H9 (cell line): ENCODE measurements around the gene CCDC12. TPM values are rescaled to one million over a fixed set of nuclear protein-coding genes. Genes with fewer than 3 reads are reported as not detected.

Source experiments
- DNase-seq: peaks from one replicate; pipeline ENCODE4 v3.0.0-alpha.2; 2017
- H2AFZ ChIP-seq: one replicate; pipeline ENCODE4 v1.6.1; 2013; ENCODE audit warnings: mild to moderate bottlenecking, low read length, control low read depth, moderate library complexity
- H2AK5ac ChIP-seq: 2 replicates; pipeline ENCODE4 v1.6.1; 2013; ENCODE audit warnings: low read length, control low read depth, mixed read lengths; ENCODE audit not compliant: insufficient read length
- H2BK120ac ChIP-seq: one replicate; pipeline ENCODE4 v1.6.1; 2013; ENCODE audit warnings: low read depth, mild to moderate bottlenecking, low read length, control low read depth, inconsistent platforms; ENCODE audit not compliant: poor library complexity, severe bottlenecking
- H2BK12ac ChIP-seq: 2 replicates; pipeline ENCODE4 v1.6.1; 2013; ENCODE audit warnings: low read length, control low read depth, mixed read lengths, low read depth; ENCODE audit not compliant: insufficient read length
- H2BK15ac ChIP-seq: 2 replicates; pipeline ENCODE4 v1.6.1; 2013; ENCODE audit warnings: low read depth, low read length, control low read depth
- H2BK20ac ChIP-seq: one replicate; pipeline ENCODE4 v1.6.1; 2013; ENCODE audit warnings: low read depth, mild to moderate bottlenecking, low read length, control low read depth, inconsistent platforms; ENCODE audit not compliant: poor library complexity, severe bottlenecking
- H2BK5ac ChIP-seq: 2 replicates; pipeline ENCODE4 v1.6.1; 2013; ENCODE audit warnings: low read length, control low read depth, mixed read lengths; ENCODE audit not compliant: insufficient read length
- H3K14ac ChIP-seq: 2 replicates; pipeline ENCODE4 v1.6.1; 2013; ENCODE audit warnings: low read length, control low read depth; ENCODE audit not compliant: insufficient read depth
- H3K18ac ChIP-seq: 2 replicates; pipeline ENCODE4 v1.6.1; 2013; ENCODE audit warnings: low read depth, mild to moderate bottlenecking, mixed read lengths, low read length, control low read depth; ENCODE audit not compliant: insufficient read length
- H3K23ac ChIP-seq: 2 replicates; pipeline ENCODE4 v1.6.1; 2013; ENCODE audit warnings: low read length, control low read depth, mixed read lengths, low read depth; ENCODE audit not compliant: insufficient read length
- H3K23me2 ChIP-seq: 2 replicates; pipeline ENCODE4 v1.6.1; 2013; ENCODE audit warnings: low read depth, mild to moderate bottlenecking, mixed read lengths, low read length, control low read depth; ENCODE audit not compliant: insufficient read length, poor library complexity, severe bottlenecking
- H3K27ac ChIP-seq: 2 replicates; pipeline ENCODE4 v1.5.1; 2013; ENCODE audit warnings: low read length, control low read depth, mixed read lengths, low read depth; ENCODE audit not compliant: insufficient read length
- H3K27me3 ChIP-seq: 2 replicates; pipeline ENCODE4 v1.6.1; 2013; ENCODE audit warnings: low read length, control low read depth, inconsistent platforms; ENCODE audit not compliant: insufficient read depth
- H3K4ac ChIP-seq: 2 replicates; pipeline ENCODE4 v1.6.1; 2013; ENCODE audit warnings: low read depth, mild to moderate bottlenecking, control low read depth, inconsistent platforms, low read length, moderate library complexity
- H3K4me1 ChIP-seq: 2 replicates; pipeline ENCODE4 v1.6.1; 2013; ENCODE audit warnings: low read length, control low read depth, inconsistent platforms; ENCODE audit not compliant: insufficient read depth
- H3K4me2 ChIP-seq: 2 replicates; pipeline ENCODE4 v1.6.1; 2013; ENCODE audit warnings: low read length, control low read depth, mixed read lengths; ENCODE audit not compliant: insufficient read length, insufficient read depth
- H3K56ac ChIP-seq: 2 replicates; pipeline ENCODE4 v1.6.1; 2013; ENCODE audit warnings: low read depth, mild to moderate bottlenecking, mixed read lengths, low read length, control low read depth; ENCODE audit not compliant: insufficient read length
- H3K79me1 ChIP-seq: 2 replicates; pipeline ENCODE4 v1.6.1; 2013; ENCODE audit warnings: low read depth, mild to moderate bottlenecking, moderate library complexity, low read length, control low read depth, inconsistent platforms; ENCODE audit not compliant: insufficient read depth, poor library complexity, severe bottlenecking
- H3K79me2 ChIP-seq: 2 replicates; pipeline ENCODE4 v1.6.1; 2013; ENCODE audit warnings: low read length, control low read depth, inconsistent platforms; ENCODE audit not compliant: insufficient read depth
- H3K9ac ChIP-seq: 2 replicates; pipeline ENCODE4 v1.6.1; 2013; ENCODE audit warnings: low read length, control low read depth, mixed read lengths; ENCODE audit not compliant: insufficient read length; ENCODE audit errors: extremely low read depth
- H3K9me3 ChIP-seq: one replicate; pipeline ENCODE4 v1.6.1; 2013; ENCODE audit warnings: low read depth, low read length, inconsistent platforms; ENCODE audit not compliant: control insufficient read depth
- H3T11ph ChIP-seq: one replicate; pipeline ENCODE4 v1.6.1; 2013; ENCODE audit warnings: mild to moderate bottlenecking, low read length, control low read depth, inconsistent platforms
- H4K20me1 ChIP-seq: one replicate; pipeline ENCODE4 v1.6.1; 2013; ENCODE audit not compliant: control insufficient read depth, insufficient read length, insufficient read depth
- H4K5ac ChIP-seq: 2 replicates; pipeline ENCODE4 v1.6.1; 2013; ENCODE audit warnings: low read depth, mild to moderate bottlenecking, mixed read lengths, low read length, control low read depth; ENCODE audit not compliant: insufficient read length
- H4K8ac ChIP-seq: replicated peaks from 2 replicates; pipeline ENCODE4 v1.6.1; 2013; ENCODE audit warnings: low read length, control low read depth, mixed read lengths, low read depth; ENCODE audit not compliant: insufficient read length
- H4K91ac ChIP-seq: 2 replicates; pipeline ENCODE4 v1.6.1; 2013; ENCODE audit warnings: low read depth, mild to moderate bottlenecking, moderate library complexity, mixed read lengths, low read length, control low read depth; ENCODE audit not compliant: insufficient read length
- H3K27ac Mint-ChIP-seq, 3 experiments: 2 replicates in 2 of 3; 3 replicates in 1 of 3; pipeline ENCODE4 v1.8.0; 2020 to 2021; ENCODE audit warnings: mixed read lengths in 3 of 3, mild to moderate bottlenecking in 1 of 3, moderate library complexity in 1 of 3
- H3K27me3 Mint-ChIP-seq: 2 replicates; pipeline ENCODE4 v1.8.0; 2021; ENCODE audit warnings: low read depth, mild to moderate bottlenecking, moderate library complexity, mixed read lengths
- H3K36me3 Mint-ChIP-seq, 3 experiments: 2 replicates in 2 of 3; 3 replicates in 1 of 3; pipeline ENCODE4 v1.8.0; 2020 to 2021; ENCODE audit warnings: low read depth in 3 of 3, mixed read lengths in 3 of 3; ENCODE audit not compliant: insufficient read depth in 1 of 3
- H3K4me1 Mint-ChIP-seq, 2 experiments: 2 replicates each; pipeline ENCODE4 v1.8.0; 2020; ENCODE audit warnings: mixed read lengths in 2 of 2
- H3K4me3 Mint-ChIP-seq, 2 experiments: 2 replicates in 1 of 2; 3 replicates in 1 of 2; pipeline ENCODE4 v1.8.0; 2020 to 2021; ENCODE audit warnings: mild to moderate bottlenecking in 2 of 2, mixed read lengths in 2 of 2, moderate library complexity in 1 of 2
- H3K9me3 Mint-ChIP-seq, 2 experiments: 2 replicates in 1 of 2; 3 replicates in 1 of 2; pipeline ENCODE4 v1.8.0; 2020; ENCODE audit warnings: mild to moderate bottlenecking in 2 of 2, mixed read lengths in 2 of 2, moderate library complexity in 1 of 2
- CTCF ChIP-seq: fragments of 200-600 bp; sonication (generic); conservative IDR thresholded peaks from 3 replicates; pipeline ENCODE4 v1.8.0; 2021; ENCODE audit warnings: antibody characterized with exemption, mild to moderate bottlenecking
- WGBS: extraction: QIAGEN DNeasy Blood & Tissue Kit; methylation state at CpG from one replicate; pipeline ENCODE4 v1.1.7; 2013; ENCODE audit warnings: missing lambda C conversion rate, low lambda C conversion rate, mixed read lengths; ENCODE audit not compliant: insufficient read length; ENCODE audit errors: extremely low coverage; 5-methylcytosine and 5-hydroxymethylcytosine counted together
- total RNA-seq: library from RNA; stranded (reverse); gene quantifications from 2 replicates; pipeline ENCODE4 v1.2.1, GENCODE V29; 2021

Gene CCDC12
- total RNA-seq, 1 experiment from 2014 or later = 54.0 TPM

DNA sequence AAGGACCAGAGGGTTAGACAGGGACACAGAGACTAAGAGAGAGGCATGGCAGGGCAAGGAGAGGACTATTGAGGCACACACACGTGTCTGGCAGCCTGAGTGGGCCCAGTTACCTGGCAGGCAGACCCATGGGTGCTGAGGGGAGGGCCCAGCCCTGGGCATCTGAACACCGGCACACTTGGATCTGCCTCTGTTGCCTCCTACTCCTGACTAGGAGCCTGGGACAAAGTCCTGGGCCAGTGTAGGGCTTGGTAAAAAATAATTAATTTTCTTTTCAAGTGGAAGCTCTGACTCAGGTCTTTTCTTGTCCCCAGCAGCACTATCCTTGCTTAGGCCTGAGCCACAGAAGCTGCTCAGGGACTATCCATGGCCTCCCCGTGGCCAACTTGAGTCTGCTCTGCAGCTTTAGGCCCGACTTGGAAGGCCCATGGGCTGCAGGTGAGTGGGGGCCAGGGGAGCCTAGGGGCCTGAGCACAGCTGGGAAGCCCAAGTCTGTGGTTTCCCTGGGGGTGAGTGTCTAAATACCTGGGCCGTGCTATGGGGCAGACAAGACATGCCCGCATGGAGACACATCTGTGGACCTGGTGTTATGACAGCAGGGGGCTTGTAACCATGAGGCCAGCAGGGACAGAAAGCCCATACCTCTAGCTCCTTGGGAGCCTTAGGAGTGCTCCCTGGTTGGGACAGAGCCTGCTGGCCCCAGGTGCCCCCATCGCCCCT lies 99.0 kb downstream of the CCDC12 start, which contains the start of gene PTH1R:
Gene PTH1R, plus strand, starts transcription at position 316 of the 720 bp plus-strand sequence. CDS start 5,839 bp downstream, outside the sequence.
- Histone ChIP-seq H3K9ac (no peak within 1 kb of the TSS), H2AFZ (no peak within 1 kb of the TSS), H2BK20ac (no peak within 1 kb of the TSS), H2BK5ac (no peak within 1 kb of the TSS), H3K14ac (no peak within 1 kb of the TSS; the same call in 1 of the 2 replicates), H3K56ac (no peak within 1 kb of the TSS), H3K23ac (no peak within 1 kb of the TSS), H2BK12ac (no peak within 1 kb of the TSS), H3K23me2 (peaks cover 3% of the 10 kb centered on the region), H3K4ac (no peak within 1 kb of the TSS), H3K27me3 (peaks cover 32% of the 10 kb centered on the region), H3K4me2 (no peak within 1 kb of the TSS), H2BK120ac (no peak within 1 kb of the TSS), H3K27ac (no peak within 1 kb of the TSS), H4K91ac (no peak within 1 kb of the TSS), H4K20me1 (no peaks in the 10 kb centered on the region), H3K79me2 (no peaks in the 10 kb centered on the region), H3T11ph (no peak within 1 kb of the TSS), H3K4me1 (no peaks in the 10 kb centered on the region), H3K79me1 (no peaks in the 10 kb centered on the region), H2AK5ac (no peak within 1 kb of the TSS), H3K9me3 (no peaks in the 10 kb centered on the region), H3K18ac (no peak within 1 kb of the TSS), H4K5ac (no peak within 1 kb of the TSS), H4K8ac (no peak within 1 kb of the TSS), H2BK15ac (no peak within 1 kb of the TSS)
- H3K9me3 Mint-ChIP-seq = no peaks in the 10 kb centered on the region
- H3K4me1 Mint-ChIP-seq = peaks cover 8 to 23% of the 10 kb centered on the region in 2 experiments
- H3K36me3 Mint-ChIP-seq = no peaks in the 10 kb centered on the region
- no peak within 1 kb of the TSS; a peak in 1 of 7 replicates for H3K27ac Mint-ChIP-seq
- DNase-seq = no peak
- no CpG with 5 or more reads among the region's 7 CpGs for WGBS
- no peak for TF ChIP-seq CTCF
- peaks cover 98% of the 10 kb centered on the region for H3K27me3 Mint-ChIP-seq
- H3K4me3 Mint-ChIP-seq = no peak within 1 kb of the TSS
